HepG2 (cell line): ENCODE measurements around the gene THAP6. TPM values are rescaled to one million over a fixed set of nuclear protein-coding genes. Genes with fewer than 3 reads are reported as not detected.
A peak's percentile ranks its signal among the peaks of the same experiment; 100 is the strongest.

Source experiments
- DR1 ChIP-seq: sonication (generic); formaldehyde crosslinking; IDR thresholded peaks from 2 replicates; pipeline ENCODE4 v1.8.0; 2021; ENCODE audit warnings: mild to moderate bottlenecking, missing genetic modification reagents, inconsistent platforms
- ELF1 ChIP-seq: sonication (generic); formaldehyde crosslinking; IDR thresholded peaks from 2 replicates; pipeline ENCODE4 v1.4.0; 2020; ENCODE audit warnings: missing genetic modification reagents
- ELF3 ChIP-seq: IDR thresholded peaks from 2 replicates; pipeline ENCODE4 v1.6.1; 2016; ENCODE audit warnings: missing genetic modification reagents, missing compliant biosample characterization
- EZH2 ChIP-seq: conservative IDR thresholded peaks from 2 replicates; pipeline ENCODE4 v1.6.1; 2012; ENCODE audit warnings: mild to moderate bottlenecking, low read depth, low read length, moderate library complexity
- FLYWCH1 ChIP-seq: sonication (generic); formaldehyde crosslinking; IDR thresholded peaks from 2 replicates; pipeline ENCODE4 v1.8.1; 2023; ENCODE audit warnings: mild to moderate bottlenecking, missing genetic modification reagents
- LCORL ChIP-seq, 2 experiments: fragments of 450-650 bp in 1 of 2; sonication (generic) in 1 of 2; formaldehyde crosslinking in 1 of 2; IDR thresholded peaks; 2 replicates each; pipeline versions ENCODE4 v1.5.0 to v1.6.1; 2017 to 2020; ENCODE audit warnings: antibody characterized with exemption in 1 of 2, missing genetic modification reagents in 1 of 2
- MIER2 ChIP-seq: IDR thresholded peaks from 2 replicates; pipeline ENCODE4 v1.6.1; 2016; ENCODE audit warnings: missing biosample characterization, missing genetic modification reagents
- MXD3 ChIP-seq: IDR thresholded peaks from 2 replicates; pipeline ENCODE4 v1.6.1; 2016; ENCODE audit warnings: mild to moderate bottlenecking, missing biosample characterization, missing genetic modification reagents
- NFKB2 ChIP-seq: sonication (generic); formaldehyde crosslinking; IDR thresholded peaks from 2 replicates; pipeline ENCODE4 v1.4.0; 2020; ENCODE audit warnings: missing genetic modification reagents, borderline replicate concordance
- NFKBIZ ChIP-seq: IDR thresholded peaks from 2 replicates; pipeline ENCODE4 v1.6.1; 2018; ENCODE audit warnings: missing genetic modification reagents, missing compliant biosample characterization
- NR2F6 ChIP-seq, 2 experiments: IDR thresholded peaks; 2 replicates each; pipeline ENCODE4 v1.6.1; 2016; ENCODE audit warnings: antibody characterized with exemption in 1 of 2, mild to moderate bottlenecking in 1 of 2
- TBL1XR1 ChIP-seq: fragments of 150-350 bp; IDR thresholded peaks from 2 replicates; pipeline ENCODE4 v1.6.1; 2014; ENCODE audit warnings: borderline replicate concordance, low read length; ENCODE audit not compliant: partially characterized antibody
- TEAD2 ChIP-seq: sonication (generic); formaldehyde crosslinking; IDR thresholded peaks from 2 replicates; pipeline ENCODE4 v1.9.0; 2021; ENCODE audit warnings: missing genetic modification reagents
- THAP9 ChIP-seq: sonication (generic); formaldehyde crosslinking; IDR thresholded peaks from 2 replicates; pipeline ENCODE4; 2020; ENCODE audit warnings: missing genetic modification reagents, mild to moderate bottlenecking, borderline replicate concordance
- THRA ChIP-seq: sonication (generic); formaldehyde crosslinking; IDR thresholded peaks from 2 replicates; pipeline ENCODE4 v1.4.0; 2020; ENCODE audit warnings: missing genetic modification reagents, borderline replicate concordance
- TP53 ChIP-seq: sonication (generic); formaldehyde crosslinking; conservative IDR thresholded peaks from 2 replicates; pipeline ENCODE4 v1.4.0; 2020; ENCODE audit warnings: missing genetic modification reagents
- ZNF354B ChIP-seq: sonication (generic); formaldehyde crosslinking; IDR thresholded peaks from 2 replicates; pipeline ENCODE4 v1.8.0; 2022; ENCODE audit warnings: mild to moderate bottlenecking, missing genetic modification reagents
- ZNF460 ChIP-seq: sonication (generic); formaldehyde crosslinking; IDR thresholded peaks from 2 replicates; pipeline ENCODE4 v1.5.1; 2020; ENCODE audit warnings: missing genetic modification reagents, mild to moderate bottlenecking, borderline replicate concordance
- ZNF766 ChIP-seq: sonication (generic); formaldehyde crosslinking; IDR thresholded peaks from 2 replicates; pipeline ENCODE4 v1.5.0; 2020; ENCODE audit warnings: missing genetic modification reagents, borderline replicate concordance
- polyA plus RNA-seq, 8 experiments: library from polyadenylated mRNA; depleted of rRNA in 3 of 8; stranded (reverse) in 7 of 8; unstranded in 1 of 8; fragments of >200 nt; fragmentation: Illumina TruSeq in 4 of 8; extraction: Trizol in 4 of 8; gene quantifications; 2 replicates each; pipeline versions ENCODE4 v1.2.1 to v1.2.3, GENCODE V29; 2011 to 2016; ENCODE audit warnings: low read depth in 4 of 8, missing spikeins in 1 of 8, mixed read lengths in 1 of 8; ENCODE audit not compliant: insufficient read depth in 1 of 8
- total RNA-seq, 5 experiments: library from RNA; depleted of rRNA; stranded (reverse); fragments of >200 nt; fragmentation: Illumina TruSeq; extraction: Trizol; gene quantifications; 2 replicates each; pipeline ENCODE4 v1.2.3, GENCODE V29; 2016; ENCODE audit warnings: low read depth in 1 of 5
- TF ChIP-seq, protein P1 (sequence below): sonication (generic); formaldehyde crosslinking; IDR thresholded peaks from 2 replicates; pipeline ENCODE4 v1.4.0; 2020; ENCODE audit warnings: missing genetic modification reagents, borderline replicate concordance

Gene THAP6
- total and polyA plus RNA-seq, 2 of the 13 experiments (the other 11 are each of a cell fraction or from before 2014, with no cell fraction given): 9.3 to 14.7 TPM

GRCh38 chr4:75514131-75514948 is at the start of gene THAP6, which contains the start of gene RCHY1 (continued):
- TF ChIP-seq LCORL (IDR thresholded peaks at IDR 0.05): 0 out of 2 replicates have a peak, but pooled peaks have one; percentile 18
- TF ChIP-seq LCORL (CRISPR knock-in tag; IDR thresholded peaks at IDR 0.05): peak; percentile 85
- TF ChIP-seq MIER2 (CRISPR knock-in tag): no peak; the same call in 1 of the 2 replicates
- TF ChIP-seq FLYWCH1: 0 out of 2 replicates have a peak, but pooled peaks have one; percentile 30
- peak; percentile 22 for TF ChIP-seq TBL1XR1
- peak; percentile 99 for TF ChIP-seq THAP9
- no peak for TF ChIP-seq ZNF354B
- peak; percentile 27; the same call in 1 of the 2 replicates for TF ChIP-seq ZNF766 (CRISPR knock-in tag)
- peak; percentile 84 for TF ChIP-seq ELF3 (CRISPR knock-in tag)
- peak; percentile 37; the same call in 1 of the 2 replicates for TF ChIP-seq NFKBIZ
- TF ChIP-seq, protein P1, sequence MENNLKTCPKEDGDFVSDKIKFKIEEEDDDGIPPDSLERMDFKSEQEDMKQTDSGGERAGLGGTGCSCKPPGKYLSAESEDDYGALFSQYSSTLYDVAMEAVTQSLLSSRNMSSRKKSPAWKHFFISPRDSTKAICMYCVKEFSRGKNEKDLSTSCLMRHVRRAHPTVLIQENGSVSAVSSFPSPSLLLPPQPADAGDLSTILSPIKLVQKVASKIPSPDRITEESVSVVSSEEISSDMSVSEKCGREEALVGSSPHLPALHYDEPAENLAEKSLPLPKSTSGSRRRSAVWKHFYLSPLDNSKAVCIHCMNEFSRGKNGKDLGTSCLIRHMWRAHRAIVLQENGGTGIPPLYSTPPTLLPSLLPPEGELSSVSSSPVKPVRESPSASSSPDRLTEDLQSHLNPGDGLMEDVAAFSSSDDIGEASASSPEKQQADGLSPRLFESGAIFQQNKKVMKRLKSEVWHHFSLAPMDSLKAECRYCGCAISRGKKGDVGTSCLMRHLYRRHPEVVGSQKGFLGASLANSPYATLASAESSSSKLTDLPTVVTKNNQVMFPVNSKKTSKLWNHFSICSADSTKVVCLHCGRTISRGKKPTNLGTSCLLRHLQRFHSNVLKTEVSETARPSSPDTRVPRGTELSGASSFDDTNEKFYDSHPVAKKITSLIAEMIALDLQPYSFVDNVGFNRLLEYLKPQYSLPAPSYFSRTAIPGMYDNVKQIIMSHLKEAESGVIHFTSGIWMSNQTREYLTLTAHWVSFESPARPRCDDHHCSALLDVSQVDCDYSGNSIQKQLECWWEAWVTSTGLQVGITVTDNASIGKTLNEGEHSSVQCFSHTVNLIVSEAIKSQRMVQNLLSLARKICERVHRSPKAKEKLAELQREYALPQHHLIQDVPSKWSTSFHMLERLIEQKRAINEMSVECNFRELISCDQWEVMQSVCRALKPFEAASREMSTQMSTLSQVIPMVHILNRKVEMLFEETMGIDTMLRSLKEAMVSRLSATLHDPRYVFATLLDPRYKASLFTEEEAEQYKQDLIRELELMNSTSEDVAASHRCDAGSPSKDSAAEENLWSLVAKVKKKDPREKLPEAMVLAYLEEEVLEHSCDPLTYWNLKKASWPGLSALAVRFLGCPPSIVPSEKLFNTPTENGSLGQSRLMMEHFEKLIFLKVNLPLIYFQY (CRISPR knock-in tag): peak; percentile 66
- peak; percentile 55; the same call in 1 of the 2 replicates for TF ChIP-seq MXD3
- TF ChIP-seq NFKB2 (CRISPR knock-in tag): 0 out of 2 replicates have a peak, but pooled peaks have one; percentile 28
- peak; percentile 35; the same call in 1 of the 2 replicates for TF ChIP-seq THRA (CRISPR knock-in tag)
- TF ChIP-seq EZH2: no peak
- no peak for TF ChIP-seq NR2F6 (IDR thresholded peaks at IDR 0.05)
- TF ChIP-seq NR2F6 (CRISPR knock-in tag; IDR thresholded peaks at IDR 0.05): peak; percentile 58
- peak; percentile 76 for TF ChIP-seq DR1 (CRISPR knock-in tag)
- TF ChIP-seq TP53 (CRISPR knock-in tag): no peak
- no peak for TF ChIP-seq ZNF460 (CRISPR knock-in tag)
- TF ChIP-seq ELF1 (CRISPR knock-in tag): peak; percentile 97
- TF ChIP-seq TEAD2 (CRISPR knock-in tag): no peak
